ENCODE measurements around the gene PARP16. TPM values are rescaled to one million over a fixed set of nuclear protein-coding genes. Genes with fewer than 3 reads are reported as not detected.

The PARP16 gene
- total and polyA plus RNA-seq, 2 experiments from 2014 or later = 3.6 to 4.1 TPM

- H3K4me3 ChIP-seq = no peak overlapping the region
- no peaks in the 10 kb centered on the region for H4K20me1 ChIP-seq (replicated peaks; ENCODE audit: insufficient read depth)
- Mint-ChIP-seq H3K27ac (no peak overlapping the region), H3K9me3 (no peaks in the 10 kb centered on the region), H3K4me3 (no peak overlapping the region), H3K36me3 (ENCODE audit: low read depth) (no peaks in the 10 kb centered on the region; the same call in 2 of the 3 replicates), H3K4me1 (no peaks in the 10 kb centered on the region), H3K27me3 (ENCODE audit: insufficient read depth, low read depth, poor library complexity) (peaks cover 1% of the 10 kb centered on the region)
- peaks cover 5% of the 10 kb centered on the region; the same call in 1 of the 2 replicates for H3K9me2 ChIP-seq (ENCODE audit: insufficient read depth)
- H3K36me3 ChIP-seq (ENCODE audit: insufficient read depth) = no peaks in the 10 kb centered on the region
- H3K27ac ChIP-seq (ENCODE audit: low read depth) = no peak overlapping the region
- H3K4me1 ChIP-seq (ENCODE audit: insufficient read depth) = no peaks in the 10 kb centered on the region
- no peak for ATAC-seq
- no peaks in the 10 kb centered on the region for H3K27me3 ChIP-seq (ENCODE audit: insufficient read depth)
- H3K4me2 ChIP-seq = no peak overlapping the region
- H3F3A ChIP-seq (replicated peaks; ENCODE audit: low read depth) = no peaks in the 10 kb centered on the region
- no peak for DNase-seq (ENCODE audit: low spot score)
- H3K79me2 ChIP-seq (replicated peaks; ENCODE audit: insufficient read depth) = no peaks in the 10 kb centered on the region
- H2AFZ ChIP-seq = no peak overlapping the region
- no peak for TF ChIP-seq CTCF (conservative IDR thresholded peaks at IDR 0.05; ENCODE audit: low read depth in 2 of 2)
- no peak for TF ChIP-seq ZNF331 (CRISPR knock-in tag; IDR thresholded peaks at IDR 0.05; ENCODE audit: low read depth)
- TF ChIP-seq CREB1 (CRISPR knock-in tag; IDR thresholded peaks at IDR 0.05; ENCODE audit: low read depth) = no peak
- no peak for TF ChIP-seq ETS1 (IDR thresholded peaks at IDR 0.05)
- TF ChIP-seq JUNB (IDR thresholded peaks at IDR 0.05; ENCODE audit: unreplicated experiment) = no peak
- no peak for TF ChIP-seq NANOG (IDR thresholded peaks at IDR 0.05; ENCODE audit: borderline replicate concordance)
- TF ChIP-seq POLR2AphosphoS5 (IDR thresholded peaks at IDR 0.05; ENCODE audit: low read depth) = no peak
- no peak for TF ChIP-seq REST (IDR thresholded peaks at IDR 0.05; ENCODE audit: unreplicated experiment)
- TF ChIP-seq ZNF462 (CRISPR knock-in tag; IDR thresholded peaks at IDR 0.05) = no peak
- no peak for TF ChIP-seq STAT1 (IDR thresholded peaks at IDR 0.05; ENCODE audit: unreplicated experiment)
- TF ChIP-seq EZH2 (IDR thresholded peaks at IDR 0.05; ENCODE audit: low read depth, unreplicated experiment) = no peak
- TF ChIP-seq ZNF114 (CRISPR knock-in tag; IDR thresholded peaks at IDR 0.05) = no peak
- no peak for TF ChIP-seq EZH2phosphoT487 (IDR thresholded peaks at IDR 0.05; ENCODE audit: unreplicated experiment)
Observed at GRCh38 chr15:65217526-65218482, 68.9 kb downstream of the PARP16 start.
